Measurements from ENCODE around the gene CITED4. TPM values are rescaled to one million over a fixed set of nuclear protein-coding genes. Genes with fewer than 3 reads are reported as not detected.

CITED4 gene
- total RNA-seq, 1 experiment from 2014 or later = 0.17 TPM

Other genes starting within 250 kb of the CITED4 start
- 5.9 and 7.5 TPM in 2 replicates for gene RIMS3, start 196.7 kb downstream of the CITED4 start, total RNA-seq (2014; rRNA removed; shearing (Covaris generic))
- gene NFYC, start 170.7 kb downstream of the CITED4 start, total RNA-seq (2014; rRNA removed; shearing (Covaris generic)) = 30.7 and 45.8 TPM in 2 replicates
- gene KCNQ4, start 78.6 kb downstream of the CITED4 start, total RNA-seq (2014; rRNA removed; shearing (Covaris generic)) = not detected in 2 replicates
- 38.7 and 56.2 TPM in 2 replicates for gene CTPS1, start 117.3 kb upstream of the CITED4 start, total RNA-seq (2014; rRNA removed; shearing (Covaris generic))
- not detected in 2 replicates for gene SLFNL1, start 159.4 kb upstream of the CITED4 start, total RNA-seq (2014; rRNA removed; shearing (Covaris generic))